Choroid plexus epithelial cell (primary cell): ENCODE results near the gene UTP11.

Experiments
- DNase-seq: peaks from one replicate; pipeline ENCODE4 v3.0.0-alpha.2; 2010; ENCODE audit warnings: low read depth
- H3K4me3 ChIP-seq: 2 replicates; pipeline ENCODE4 v1.5.1; 2011; ENCODE audit warnings: low read depth, mild to moderate bottlenecking, control low read depth, low read length, moderate library complexity
- TF ChIP-seq, protein P1 (sequence below): conservative IDR thresholded peaks from 2 replicates; pipeline ENCODE4 v1.5.1; 2011; ENCODE audit warnings: low read depth, mild to moderate bottlenecking, control low read depth, inconsistent platforms, low read length, moderate library complexity

UTP11 gene

DNA sequence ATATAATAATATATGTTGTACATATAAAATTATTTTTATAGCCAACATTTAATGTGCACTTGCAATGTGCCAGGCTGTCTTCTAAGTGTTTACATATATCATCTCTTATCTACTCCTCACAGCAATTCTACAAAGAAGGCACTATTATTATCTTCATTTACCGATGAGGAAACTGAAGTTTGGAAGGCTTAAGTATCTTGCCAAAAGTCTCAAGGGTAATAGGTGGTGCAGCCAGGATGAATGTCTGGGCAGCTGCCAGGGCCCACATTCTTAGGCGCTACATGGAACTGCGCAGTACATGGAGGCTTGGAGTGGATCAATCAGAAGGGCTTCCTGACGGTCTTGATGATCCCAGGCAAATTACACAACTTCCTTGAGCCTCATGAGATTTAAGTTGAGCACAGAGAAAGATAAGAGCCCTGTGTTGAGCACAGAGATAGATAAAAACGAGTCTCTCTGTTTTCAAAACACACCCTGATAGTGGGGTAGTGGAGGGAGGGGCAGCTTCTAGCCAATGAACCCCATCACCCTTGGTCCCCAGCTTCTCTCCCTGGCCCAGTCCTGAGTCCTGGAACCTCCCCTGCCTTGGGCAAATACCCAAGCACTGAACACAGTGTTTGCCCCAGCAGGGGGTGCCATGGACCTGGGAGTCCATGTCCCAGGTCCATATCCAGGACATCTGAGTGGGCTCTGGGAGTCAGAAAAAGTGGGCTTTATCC is 24.8 kb downstream of the UTP11 start:
- H3K4me3 ChIP-seq: no peak overlapping the region
- TF ChIP-seq, protein P1, sequence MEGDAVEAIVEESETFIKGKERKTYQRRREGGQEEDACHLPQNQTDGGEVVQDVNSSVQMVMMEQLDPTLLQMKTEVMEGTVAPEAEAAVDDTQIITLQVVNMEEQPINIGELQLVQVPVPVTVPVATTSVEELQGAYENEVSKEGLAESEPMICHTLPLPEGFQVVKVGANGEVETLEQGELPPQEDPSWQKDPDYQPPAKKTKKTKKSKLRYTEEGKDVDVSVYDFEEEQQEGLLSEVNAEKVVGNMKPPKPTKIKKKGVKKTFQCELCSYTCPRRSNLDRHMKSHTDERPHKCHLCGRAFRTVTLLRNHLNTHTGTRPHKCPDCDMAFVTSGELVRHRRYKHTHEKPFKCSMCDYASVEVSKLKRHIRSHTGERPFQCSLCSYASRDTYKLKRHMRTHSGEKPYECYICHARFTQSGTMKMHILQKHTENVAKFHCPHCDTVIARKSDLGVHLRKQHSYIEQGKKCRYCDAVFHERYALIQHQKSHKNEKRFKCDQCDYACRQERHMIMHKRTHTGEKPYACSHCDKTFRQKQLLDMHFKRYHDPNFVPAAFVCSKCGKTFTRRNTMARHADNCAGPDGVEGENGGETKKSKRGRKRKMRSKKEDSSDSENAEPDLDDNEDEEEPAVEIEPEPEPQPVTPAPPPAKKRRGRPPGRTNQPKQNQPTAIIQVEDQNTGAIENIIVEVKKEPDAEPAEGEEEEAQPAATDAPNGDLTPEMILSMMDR: peak; percentile 47
- DNase-seq: no peak

DNA sequence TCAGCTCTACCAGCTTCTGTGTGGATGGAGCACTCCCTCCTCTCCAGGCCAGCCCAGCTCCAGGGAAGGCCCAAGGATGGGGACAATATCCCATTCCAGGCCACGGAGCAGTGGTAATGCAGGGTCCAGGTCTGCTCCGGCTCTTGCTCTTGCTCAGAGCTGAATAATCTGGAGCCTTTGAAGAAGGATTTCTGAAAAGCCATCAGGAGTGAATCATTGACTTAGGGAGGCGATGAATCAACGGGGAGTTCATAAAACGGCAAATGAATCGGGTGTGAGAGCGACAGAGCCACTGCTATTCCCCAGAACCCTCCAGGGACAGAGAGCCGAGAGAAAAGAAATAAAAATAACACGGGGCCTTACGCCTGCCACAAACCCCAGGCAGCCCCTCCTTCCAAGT is 26.3 kb downstream of the UTP11 start:
- no peak overlapping the region for H3K4me3 ChIP-seq
- TF ChIP-seq, protein P1: no peak
- no peak for DNase-seq

DNA sequence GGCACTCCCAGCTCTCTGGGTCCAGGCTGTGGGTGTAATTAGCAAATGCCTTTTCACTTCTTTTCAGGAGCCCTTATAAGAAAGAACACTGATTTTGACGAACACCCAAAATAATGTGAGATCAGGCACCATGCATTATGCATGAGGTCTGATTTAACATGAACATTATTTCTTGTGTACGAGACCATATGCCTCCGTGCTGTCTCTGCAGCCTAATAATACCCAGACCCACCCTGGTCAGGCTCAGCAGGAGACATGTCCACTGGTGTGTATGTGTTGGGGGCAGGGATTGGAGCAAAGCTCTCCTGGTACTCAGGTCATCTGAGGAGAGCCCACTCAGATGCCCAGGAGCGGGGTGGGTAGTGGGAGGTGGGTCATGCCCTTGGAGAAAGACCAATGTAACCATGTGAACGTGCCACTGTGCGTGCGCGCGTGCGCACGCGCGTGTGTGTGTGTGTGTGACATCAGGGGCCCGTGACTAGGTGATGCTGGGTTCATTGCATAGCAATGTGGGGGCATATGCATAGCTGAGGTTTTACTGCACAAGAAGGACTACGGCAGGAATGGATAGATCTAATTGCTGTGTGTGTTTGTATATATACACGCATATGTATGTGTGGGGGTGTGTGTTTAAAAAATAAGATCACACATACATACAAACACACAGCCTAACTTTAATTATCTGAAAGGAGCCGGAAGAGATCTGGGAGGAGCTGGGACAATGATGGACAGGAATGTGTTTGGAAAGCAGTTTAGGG is 27.0 kb downstream of the UTP11 start:
- H3K4me3 ChIP-seq: no peak overlapping the region
- DNase-seq: no peak
- TF ChIP-seq, protein P1: no peak

DNA sequence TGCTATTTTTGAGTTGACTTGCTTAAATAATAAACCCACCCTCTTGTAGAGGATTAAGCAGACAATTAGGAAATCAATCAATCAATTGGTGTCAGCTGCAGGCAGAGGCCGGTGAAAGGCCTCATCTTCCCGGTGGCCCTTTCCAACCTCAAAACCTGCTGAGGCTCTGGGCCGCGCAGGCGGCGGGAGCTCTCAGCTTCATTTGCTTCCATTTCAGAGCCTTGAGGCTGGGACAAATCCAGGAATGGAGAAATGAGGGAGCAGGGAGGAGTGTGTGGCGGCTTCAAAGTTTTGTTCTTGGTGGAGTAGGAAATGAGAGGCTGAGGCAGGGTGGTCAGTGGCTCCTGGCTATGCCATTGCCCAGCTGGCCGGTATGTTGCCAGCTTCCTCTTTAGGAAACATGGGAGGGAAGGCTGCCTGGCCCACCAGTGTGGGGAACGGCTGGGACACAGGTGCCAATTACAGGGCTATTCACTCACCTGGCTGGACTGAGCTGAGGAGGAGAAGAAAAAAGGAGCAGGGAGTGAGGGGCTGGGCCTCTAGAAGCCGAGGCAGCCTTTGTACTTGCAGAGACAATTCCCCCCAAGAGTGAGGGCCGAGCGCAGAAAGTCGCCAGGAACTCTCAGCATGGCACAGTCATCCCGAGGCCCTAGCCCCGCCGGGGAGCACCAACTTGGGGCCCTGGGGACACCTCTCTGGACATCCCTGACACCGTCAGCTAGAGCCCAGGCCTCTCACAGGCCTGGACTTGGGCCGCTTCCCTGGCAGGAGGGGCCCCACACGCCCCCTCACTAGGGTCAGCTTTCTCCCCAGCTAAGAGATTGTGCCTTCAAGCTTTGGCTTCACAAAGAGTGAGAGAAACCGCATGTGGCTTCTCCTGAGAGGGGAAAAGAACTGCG is 29.7 kb downstream of the UTP11 start:
- DNase-seq: no peak
- H3K4me3 ChIP-seq: no peak overlapping the region
- TF ChIP-seq, protein P1: no peak

DNA sequence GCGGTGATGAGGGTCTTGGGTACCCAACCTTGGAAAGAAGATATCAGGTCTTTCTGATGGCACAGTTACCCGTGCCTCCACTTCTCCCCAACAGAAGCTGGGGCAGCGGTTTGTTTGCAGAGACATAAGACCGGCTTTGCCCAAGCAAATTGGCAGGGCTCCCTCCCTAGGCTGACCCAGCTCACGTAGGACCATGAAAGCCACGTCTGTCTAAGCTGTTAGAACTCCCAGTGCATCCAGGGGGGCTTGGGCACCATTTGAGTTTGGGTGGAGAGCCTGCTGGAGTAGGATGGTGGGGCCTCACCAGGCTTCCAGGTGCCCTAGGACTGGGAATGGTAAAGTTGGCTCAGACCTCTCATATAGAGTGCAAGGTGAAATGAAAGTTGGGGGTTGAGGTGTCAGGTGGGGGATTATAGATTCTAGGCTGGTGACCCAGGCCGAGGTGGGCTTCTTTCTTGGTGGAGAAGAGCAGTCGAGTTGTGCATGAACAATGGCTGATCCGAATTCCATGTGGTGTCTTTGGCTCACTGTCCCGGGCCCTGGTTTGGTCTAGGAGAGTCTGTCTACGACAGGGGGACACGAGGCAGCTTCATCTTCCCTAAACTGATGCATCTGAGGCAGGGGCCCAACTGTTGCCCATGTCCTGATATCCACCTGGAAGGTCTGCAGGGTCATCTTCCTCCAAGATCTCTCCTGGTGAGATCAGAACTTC is 30.7 kb downstream of the UTP11 start:
- H3K4me3 ChIP-seq: no peak overlapping the region
- TF ChIP-seq, protein P1: no peak
- no peak for DNase-seq
